NT2/D1 (cell line): ENCODE measurements around the gene THNSL1.

ENCODE experiments used
- YY1 ChIP-seq: IDR thresholded peaks from 2 replicates; pipeline ENCODE4 v1.6.1; 2011; ENCODE audit not compliant: insufficient read length, insufficient read depth
- ZNF274 ChIP-seq: IDR thresholded peaks from 2 replicates; pipeline ENCODE4 v1.6.1; 2011; ENCODE audit warnings: mild to moderate bottlenecking, low read depth, low read length

DNA sequence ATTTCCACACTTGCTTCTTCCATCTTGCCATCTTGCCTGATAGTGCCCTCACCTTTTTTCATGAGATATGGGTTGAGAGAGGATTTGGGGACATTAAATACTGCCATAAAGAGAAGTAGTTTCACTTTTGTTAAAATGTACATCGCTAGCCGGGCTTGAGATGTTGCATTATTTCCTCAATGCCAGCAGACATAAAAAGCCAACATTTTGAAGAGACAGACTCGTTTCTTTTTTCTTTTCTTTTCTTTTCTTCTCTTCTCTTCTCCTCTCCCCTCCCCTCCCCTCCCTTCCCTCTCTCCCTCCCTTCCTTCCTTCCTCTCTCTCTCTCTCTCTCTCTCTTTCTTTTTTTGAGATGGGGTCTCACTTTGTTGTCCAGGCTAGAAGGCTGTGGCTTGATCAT is 18.4 kb upstream of the THNSL1 start:
- TF ChIP-seq ZNF274 (no peak), YY1 (no peak)
